CD4-positive, alpha-beta T cell treated with Interferon alpha-2 for 1 hour (primary cell): ENCODE measurements around the gene PLPPR4.

Source experiments
- DNase-seq, 2 donors: peaks; one replicate each; pipeline ENCODE4 v3.0.0-alpha.2; 2020 to 2022

The PLPPR4 gene

DNA sequence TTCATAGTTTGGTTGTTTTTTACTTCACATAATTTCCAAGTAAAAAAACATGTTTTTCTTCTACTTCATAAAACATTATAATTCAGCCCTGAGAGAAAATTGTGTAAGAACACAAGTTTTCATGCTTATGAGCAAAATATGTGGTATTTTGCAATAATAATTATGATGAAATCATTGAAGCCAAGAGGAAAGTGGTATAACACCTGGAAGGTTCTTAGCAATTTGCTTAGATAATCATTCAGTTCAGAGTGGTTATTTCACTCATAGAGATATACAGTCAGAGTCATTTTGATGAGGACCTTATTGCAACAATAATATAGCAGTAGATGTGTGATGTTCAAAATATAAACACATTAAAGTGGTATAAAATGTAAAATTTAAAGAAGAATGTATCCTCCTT is 94.5 kb downstream of the PLPPR4 start:
- DNase-seq, result no peak
